NCI-H774 (cell line): Measurements from ENCODE around the gene SMAP2.
A peak's percentile ranks its signal among the peaks of the same experiment; 100 is the strongest.
"Not testable (repeated sequence)": the region's sequence is repeated elsewhere in the genome, so short reads cannot be mapped to it uniquely, and the experiment has no call there.

Source experiments
- DNase-seq: peaks from one replicate; lab custom pipeline; 2025; lab: John Stamatoyannopoulos, UW

Gene SMAP2

DNA sequence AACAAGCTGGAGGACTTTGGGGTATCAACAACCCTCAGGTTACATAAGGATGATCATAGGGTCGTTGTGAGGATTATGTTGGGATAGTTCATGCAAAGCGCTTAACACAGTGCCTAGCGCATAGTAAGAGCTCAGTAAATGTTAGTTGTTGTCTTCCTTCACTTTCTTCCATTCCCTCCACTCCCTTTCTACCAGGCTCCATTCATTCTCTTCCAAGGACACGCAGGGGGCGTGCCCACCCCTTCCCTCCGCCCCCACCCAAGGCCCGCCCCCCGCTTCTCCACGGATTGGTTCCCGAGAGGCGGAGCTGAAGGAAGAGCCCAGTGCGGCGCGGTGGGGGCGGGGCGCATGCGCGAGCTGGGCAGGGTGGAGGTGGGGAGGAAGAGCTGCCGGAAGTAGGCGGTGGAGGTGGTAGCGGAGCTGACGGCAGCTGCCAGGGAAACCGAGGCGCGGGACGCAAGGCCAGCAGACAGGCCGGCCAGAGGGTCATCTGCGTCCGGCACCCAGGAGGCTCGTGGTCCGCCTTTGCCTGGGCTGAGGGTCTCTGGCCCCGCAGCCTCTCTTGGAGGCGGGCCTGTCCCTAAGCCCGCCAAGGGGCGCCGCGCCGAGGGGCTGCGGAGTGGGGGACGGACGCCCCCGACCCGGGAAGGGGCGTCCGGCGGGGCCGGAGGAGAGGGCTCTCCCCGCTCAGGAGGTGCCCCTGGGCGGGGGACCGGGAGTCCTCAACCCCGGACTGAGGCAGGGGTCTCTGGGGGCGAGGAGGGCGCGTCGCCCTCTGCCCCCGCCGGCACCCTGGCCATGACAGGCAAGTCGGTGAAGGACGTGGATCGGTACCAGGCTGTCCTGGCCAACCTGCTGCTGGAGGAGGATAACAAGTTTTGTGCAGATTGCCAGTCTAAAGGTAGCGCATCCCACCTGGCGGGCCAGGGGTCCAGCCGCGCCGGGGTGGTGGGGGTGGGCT lies at the start of gene SMAP2:
Gene SMAP2, plus strand, starts transcription at position 405 of the 961 bp plus-strand sequence. Its CDS starts 394 bp downstream, at position 799.
- DNase-seq = peak; percentile 99

DNA sequence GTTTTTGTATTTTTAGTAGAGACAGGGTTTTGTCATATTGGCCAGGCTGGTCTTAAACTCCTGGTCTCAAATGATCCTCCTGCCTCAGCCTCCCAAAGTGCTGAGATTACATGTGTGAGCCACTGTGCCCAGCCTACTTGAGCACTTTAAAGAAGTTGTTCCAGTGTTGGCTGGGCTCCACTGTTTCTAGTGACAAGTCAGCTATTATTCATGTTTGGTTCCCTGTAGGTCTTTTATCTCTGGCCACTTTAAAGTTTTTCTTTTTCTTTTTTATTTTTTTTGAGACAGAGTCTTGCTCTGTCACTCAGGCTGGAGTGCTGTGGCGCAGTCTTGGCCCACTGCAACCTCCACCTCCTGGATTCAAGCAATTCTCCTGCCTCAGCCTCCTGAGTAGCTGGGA lies 42.1 kb upstream of the SMAP2 start:
- not testable (repeated sequence) for DNase-seq

DNA sequence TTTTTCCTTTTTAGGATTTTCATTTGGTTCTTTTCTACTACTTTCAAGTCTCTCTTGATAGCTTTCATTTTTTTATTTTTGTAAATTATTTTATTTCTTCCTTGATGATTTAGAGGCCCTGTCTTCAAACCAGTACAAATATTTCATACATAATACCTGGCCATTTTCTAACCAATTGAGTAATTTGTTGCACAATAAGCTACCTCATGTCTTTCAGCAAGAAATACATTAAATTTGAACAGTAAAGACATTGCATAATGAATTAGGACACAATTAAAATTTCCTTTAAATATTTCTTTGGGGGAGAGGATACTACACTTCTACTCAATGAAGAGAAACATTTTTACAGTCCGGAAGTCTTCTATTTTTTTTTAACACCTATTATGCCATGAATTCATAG lies 40.8 kb upstream of the SMAP2 start:
- DNase-seq = no peak

DNA sequence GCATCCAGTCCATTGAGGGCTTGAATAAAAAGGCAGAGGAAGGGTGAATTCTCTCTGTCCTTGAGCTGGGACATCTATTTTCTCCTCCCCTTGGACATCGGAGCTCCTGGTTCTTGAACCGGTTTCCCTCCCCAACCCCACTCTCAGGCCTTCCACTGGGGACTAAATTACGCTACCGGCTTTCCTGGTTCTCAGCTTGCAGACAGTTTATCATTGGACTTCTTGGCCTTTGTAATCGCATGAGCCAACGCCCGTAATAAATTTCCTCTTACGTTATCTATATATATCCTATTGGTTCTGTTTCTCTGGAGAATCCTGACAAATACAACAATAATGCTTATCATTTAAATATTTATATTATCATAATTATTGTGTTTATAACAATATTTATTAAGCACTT lies 36.1 kb upstream of the SMAP2 start:
- DNase-seq = no peak

DNA sequence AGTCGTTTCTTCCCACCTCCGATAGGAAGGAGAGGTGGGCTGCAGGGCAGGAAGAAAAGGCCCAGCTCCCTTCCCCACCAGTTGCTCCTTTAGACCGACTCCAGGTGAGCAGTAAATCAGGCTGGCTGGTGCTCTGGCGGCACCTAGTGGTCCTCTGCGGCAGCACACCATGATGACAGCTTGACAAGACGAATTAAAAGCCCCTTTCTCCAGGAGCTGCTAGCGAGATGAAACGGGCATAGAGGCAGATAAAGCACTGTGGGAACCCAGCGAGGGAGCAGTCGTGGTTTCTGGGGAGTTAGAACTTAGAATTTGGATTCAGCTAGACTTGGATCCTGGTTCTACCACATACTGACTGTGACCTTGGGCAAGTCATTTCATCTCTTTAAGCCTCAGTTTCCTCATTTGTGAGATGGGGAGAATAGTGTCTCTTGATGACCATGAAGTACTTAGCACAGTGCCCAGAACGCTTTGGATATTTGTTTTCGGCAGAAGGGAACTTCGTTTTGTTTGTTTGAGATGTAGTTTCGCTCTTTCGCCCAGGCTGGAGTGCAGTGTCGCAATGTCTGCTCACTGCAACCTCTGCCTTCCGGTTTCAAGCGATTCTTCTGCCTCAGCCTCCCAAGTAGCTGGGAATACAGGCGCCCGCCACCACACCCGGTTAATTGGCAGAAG lies 34.6 kb upstream of the SMAP2 start:
- DNase-seq = peak; percentile 89

DNA sequence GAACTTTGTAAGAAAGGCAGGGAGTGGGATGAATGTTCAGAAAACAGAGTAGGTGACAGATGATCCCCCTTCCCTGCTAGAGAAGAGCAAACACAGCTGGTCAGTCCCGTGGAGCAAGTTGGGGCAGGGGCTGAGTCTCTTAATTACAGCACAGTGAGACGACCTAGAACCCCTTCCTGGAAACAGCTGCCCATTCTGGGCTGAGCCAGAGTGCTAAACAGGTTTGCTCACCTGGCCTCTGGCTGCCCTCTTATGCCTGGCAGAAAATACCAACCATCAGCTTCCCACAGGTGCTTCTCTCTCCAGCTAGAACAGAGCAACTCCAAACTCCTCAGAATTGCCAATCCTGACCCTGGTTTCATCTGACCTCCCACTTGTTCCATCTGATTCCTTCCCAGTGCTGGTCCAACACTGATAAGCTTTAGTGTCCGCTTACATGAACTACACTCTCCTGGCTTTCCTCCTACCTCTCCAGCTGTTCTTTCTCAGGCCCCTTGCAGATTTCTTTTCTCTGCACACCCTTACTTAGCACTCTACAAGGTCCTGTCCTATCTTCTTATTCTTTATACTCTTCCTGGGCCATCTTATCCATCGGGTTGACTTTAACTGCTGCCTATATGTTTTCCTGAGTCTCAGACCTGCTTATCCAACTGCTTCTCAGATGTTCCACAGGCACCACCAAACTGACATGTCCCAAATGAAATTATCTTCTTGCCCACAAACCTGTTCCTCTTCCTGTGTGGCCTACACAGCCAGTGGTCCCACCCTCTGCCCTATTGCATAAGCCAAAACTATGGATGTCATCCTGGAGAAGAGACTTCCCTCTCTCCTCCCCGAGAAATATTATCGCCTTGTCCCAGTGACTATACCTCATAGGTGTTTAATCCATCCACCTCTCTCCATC lies 33.9 kb upstream of the SMAP2 start:
- DNase-seq = no peak

DNA sequence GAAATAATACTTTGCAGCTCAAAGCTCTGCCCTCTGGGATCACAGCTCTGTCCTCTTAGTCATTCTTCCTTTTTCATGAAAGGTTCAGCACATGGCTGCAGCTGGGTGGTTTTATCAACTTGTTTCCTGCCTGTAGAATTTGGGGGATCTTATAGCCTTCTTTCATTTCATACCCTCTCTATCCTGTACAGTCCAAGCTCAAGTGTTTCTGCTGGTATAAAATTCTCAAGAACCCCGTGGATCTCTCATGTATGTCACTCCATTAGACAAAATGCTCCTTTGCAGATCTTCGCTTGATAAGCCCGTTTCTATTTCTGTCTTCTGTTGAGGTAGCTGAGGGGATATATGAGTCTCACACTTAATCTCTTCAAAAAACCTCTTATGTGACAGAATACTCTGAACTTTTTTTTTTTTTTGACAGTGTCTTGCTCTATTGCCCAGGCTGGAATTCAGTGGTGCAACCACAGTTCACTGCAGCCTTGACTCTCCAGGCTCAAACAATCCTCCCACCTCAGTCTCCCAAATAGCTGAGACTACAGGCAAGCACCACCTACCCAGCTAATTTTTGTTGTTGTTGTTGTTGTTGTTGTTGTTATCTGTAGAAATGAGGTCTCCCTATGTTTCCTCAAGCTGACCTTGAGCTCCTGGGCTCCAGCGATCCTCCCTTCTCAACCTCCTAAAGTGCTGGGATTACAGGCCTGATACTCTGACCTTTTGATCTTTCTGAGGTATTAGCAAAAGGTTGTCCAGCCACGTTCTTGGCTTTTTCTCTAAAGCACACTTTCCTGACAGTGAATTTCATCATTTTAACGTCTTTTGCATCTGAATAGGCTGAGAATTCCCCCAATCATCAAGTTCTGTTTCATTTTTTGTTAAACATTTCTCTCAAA lies 31.8 kb upstream of the SMAP2 start:
- no peak for DNase-seq

DNA sequence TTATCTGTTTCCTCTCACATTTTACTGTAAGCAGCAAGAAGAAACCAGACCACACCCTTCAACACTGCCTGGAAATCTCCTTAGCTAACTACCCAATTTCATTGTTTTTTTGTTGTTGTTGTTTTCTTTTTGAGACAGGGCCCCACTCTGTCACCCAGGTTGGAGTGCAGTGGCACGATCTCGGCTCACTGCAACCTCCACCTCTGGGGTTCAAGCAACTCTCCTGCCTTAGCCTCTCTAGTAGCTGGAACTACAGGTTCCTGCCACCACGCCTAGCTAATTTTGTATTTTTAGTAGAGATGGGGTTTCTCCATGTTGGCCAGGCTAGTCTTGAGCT lies 31.2 kb upstream of the SMAP2 start:
- not testable (repeated sequence) for DNase-seq

DNA sequence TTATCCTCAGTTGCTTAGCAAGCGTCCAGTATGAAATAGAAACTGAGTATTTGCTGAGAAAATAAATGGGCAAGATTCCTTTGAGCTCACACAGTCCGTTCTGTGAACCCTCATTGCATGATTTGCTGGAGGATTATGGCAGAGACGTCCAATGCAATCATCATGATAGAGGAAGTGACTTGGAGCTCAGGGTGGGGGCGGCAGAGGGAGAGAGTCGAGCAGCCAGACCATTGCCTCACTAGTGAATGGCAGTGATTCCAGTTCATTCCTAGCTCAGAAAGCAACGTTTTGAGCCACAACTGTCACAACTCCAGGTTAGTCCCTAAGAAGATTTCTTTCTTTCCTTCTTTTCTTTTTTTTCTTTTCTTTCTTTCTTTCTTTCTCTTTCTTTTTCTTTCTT lies 28.9 kb upstream of the SMAP2 start:
- no peak for DNase-seq

DNA sequence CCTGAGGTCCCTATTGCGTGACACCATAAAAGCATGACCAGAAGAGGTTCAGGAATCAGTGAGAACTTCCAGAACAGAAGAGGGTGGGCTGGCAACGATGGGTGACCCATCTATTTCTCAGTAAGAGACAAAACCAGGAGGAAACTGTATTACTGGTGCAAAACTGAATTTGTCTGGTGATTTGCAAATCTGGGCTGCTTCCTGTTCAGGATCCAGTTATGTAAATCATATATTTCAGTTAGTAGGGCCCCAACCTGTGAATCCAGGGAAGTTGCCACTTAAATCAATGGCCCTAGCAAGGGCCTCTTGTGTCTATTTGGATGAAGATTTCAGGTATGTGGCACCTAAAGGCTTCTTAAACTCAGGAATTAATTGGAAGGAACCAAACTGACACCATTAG lies 23.1 kb upstream of the SMAP2 start:
- DNase-seq = no peak

DNA sequence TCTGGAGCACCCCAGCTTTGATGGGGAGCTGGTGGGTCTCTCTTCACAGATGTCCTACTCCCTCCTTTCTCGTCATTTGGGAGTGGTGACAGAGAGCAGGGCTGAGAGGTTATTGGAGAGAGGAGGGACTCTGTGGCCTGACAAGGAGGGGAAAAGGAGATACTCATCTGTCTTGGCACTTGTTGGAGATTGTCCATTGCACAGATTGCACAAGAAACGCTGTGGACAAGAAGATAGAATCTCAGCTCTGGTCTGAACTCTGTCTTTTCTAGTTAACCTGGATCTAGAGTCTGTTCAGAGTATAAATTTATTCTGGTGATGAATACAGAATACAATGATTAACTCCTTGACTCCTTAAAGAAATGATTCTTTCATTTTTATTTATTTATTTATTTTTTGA lies 22.4 kb upstream of the SMAP2 start:
- DNase-seq = no peak

DNA sequence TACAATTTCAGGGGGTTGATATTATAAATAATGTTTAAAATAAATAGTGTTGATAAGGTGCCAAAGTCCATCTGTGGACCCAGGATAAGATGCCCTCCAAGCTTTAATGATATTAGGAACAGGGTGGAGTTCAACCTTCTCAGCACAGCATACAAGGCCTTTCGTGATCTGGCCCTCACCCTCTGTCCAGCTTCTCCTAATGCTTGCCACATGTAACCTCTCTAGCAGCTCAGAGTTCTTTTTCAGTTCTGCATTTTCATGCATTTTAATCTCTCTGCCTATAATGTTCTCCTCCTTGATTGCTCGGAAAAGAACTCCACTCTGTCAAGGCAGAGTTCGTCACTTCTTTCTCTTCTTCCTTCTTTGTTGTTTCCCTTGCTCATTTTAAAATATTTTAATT lies 21.4 kb upstream of the SMAP2 start:
- no peak for DNase-seq

DNA sequence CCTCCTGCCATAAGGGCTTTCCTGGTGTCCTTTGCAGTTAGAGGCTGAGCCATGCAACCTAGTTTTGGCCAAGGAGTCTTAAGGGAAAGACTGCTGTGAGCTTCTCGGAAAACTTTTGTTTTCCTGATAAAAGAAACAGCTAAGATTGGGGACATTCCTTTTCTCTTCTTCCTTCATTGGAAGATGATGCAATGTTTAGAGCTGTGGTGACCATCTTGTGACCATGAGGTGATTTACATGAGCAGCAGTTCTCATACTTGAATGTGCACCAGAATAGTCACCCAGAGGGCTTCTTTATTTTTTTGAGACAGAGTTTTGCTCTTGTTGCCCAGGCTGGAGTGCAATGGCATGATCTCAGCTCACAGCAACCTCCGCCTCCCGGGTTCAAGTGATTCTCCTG lies 20.4 kb upstream of the SMAP2 start:
- DNase-seq = no peak

DNA sequence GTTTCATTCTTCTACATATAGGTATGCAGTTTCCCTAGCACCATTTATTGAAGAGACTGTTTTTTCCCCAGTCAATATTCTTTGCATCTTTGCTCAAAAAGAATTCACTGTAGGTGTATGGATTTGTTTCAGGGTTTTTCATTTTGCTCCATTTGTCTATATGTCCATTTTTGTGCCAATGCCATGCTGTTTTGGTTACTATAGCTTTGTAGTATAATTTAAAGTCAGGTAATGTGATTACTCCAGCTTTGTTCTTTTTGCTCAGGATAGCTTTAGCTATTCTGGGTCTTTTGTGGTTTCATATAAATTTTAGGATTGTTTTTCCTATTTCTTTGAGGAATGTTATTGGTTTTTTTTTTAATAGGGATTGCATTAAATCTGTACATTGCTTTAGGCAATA lies 15.9 kb upstream of the SMAP2 start:
- DNase-seq = no peak

DNA sequence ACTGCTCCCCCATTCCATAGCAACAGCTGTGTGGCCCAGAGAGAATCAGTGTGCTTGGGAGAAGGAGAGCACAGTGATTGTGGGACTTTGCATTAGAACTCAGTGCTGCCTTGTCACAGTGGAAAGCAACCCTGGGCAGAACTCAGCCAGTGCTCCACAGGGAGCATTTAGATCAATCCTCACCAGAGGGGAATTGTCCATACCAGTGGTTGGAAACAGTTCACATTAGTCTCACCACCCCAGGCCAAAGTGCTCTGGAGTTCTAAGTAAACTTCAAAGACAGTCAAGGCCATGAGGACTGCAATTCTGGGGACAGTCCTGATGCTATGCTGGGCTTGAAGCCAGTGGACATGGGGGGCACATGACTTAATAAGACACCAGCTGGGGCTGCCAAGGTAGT lies 12.9 kb upstream of the SMAP2 start:
- no peak for DNase-seq

DNA sequence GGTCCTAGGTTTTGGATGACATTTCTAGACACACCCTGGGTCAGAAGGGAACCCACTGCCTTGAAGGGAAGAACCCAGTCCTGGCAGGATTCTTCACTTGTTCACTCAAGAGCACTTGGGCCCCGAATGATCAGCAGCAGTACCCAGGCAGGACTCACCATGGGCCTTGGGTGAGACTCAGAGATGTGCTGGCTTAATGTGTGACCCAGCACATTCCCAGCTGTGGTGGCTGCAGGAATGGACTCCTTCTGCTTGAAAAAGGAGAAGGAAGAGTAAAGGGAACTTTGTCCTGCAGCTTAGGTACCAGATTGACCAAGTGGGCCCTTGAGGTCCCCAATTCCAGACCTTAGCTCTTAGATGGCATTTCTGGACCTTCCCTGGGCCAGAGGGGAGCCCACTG lies 12.3 kb upstream of the SMAP2 start:
- no peak for DNase-seq

DNA sequence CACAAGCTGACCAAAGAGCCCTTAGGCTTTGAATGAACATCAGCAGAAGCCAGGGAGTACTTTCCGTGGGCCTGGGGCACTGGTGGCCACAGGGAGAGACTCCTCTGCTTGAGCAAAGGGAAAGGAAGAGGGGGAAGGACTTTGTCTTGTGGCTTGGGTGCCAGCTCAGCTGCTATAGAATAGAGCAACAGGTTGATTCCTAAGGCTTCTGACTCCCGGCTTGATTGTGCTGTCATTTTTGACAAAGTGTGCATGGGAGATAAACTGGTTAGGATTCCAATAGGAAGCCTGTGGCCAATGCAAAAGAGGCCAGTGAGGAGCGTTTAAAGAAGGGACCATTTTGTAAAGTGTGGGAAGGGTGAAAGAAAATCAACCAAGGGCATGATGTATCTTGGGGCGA lies 11.9 kb upstream of the SMAP2 start:
- no peak for DNase-seq

DNA sequence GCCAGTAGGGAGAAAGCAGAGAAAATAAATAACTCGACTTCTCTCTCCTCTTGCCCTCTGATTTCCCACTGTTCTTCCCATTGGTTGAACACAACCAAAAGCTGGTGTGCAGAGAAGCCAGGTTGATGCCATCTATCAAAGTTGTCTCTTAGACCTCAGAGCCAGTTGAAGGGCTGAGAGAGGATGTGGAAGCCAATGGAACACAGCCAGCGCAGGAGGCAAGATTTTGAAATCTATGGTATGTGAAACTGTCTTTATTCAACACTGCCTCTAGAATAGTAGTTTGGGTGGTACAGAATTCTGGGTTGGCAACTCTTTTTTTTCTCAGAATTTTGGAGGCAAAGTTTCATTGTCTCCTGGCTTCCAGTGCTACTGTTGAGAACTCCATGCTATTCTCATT lies 11.3 kb upstream of the SMAP2 start:
- no peak for DNase-seq

DNA sequence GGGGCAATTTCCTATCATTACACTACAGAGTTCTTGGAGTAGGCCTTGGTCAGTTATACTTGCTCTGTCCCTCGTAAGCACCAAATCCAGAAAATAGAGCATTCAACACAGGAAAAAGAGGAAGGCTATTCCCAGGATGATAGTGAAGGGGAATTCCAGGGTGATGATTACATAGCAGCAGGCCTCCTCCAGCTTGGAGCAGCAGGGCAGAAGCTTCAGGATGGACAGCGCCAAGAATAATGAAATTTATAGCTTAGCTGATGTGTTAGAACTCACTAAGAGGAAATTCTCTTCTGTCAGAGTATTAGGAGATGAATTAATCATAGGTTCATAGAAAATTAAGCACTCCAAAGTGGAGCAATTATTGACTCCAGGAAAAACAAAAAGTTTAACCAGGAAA lies 10.8 kb upstream of the SMAP2 start:
- no peak for DNase-seq

DNA sequence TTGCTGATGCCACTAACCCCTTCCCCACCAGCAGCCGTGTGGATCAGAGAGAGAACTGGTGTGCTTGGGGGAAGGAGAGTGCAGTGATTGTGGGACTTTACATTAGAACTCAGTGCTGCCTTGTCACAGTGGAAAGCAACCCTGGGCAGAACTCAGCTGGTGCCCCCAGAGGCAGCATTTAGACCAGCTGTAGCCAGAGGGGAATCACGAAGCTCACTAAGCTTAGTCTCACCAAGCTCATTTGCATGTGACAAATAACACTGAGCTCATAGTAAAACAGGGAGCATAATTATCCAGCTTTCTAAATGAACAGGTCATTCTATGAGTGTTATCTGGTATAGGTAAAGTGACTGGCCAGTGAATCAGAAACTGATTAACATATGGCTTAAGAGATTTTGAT lies 9.8 kb upstream of the SMAP2 start:
- no peak for DNase-seq

DNA sequence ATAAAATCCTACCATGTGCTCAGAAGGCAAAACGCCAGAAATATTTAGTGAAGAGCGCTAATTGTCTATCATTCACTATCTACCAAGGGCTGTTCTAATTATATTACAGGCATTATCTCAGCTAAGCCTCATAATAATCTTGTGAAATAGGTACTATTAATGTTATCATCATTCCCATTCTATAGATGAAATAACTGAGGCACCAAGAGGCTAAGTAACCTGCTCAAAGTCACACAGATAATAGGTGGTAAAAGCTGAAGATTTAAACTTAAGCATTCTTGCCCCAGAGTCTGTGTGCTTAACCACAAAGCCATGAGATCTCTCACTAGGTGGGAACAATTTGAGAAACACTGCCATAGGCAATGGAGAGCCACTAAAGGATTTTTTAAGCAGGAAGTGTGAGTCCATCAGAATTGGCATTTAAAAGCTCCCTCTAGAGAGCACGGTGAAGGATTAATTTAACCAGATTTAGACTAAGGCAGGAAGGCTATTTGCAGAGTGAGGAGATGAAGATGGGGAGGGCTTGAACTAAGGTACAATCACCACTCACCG lies 1.7 kb upstream of the SMAP2 start:
- no peak for DNase-seq
